ENCODE results near the gene ZNF382.
"Not testable (repeated sequence)": the region's sequence is repeated elsewhere in the genome, so short reads cannot be mapped to it uniquely, and the experiment has no call there.

GRCh38 chr19:36602681-36603080 lies 2.4 kb upstream of the ZNF382 start:
- not testable (repeated sequence) for TF ChIP-seq POLR2AphosphoS5 (IDR thresholded peaks at IDR 0.05; ENCODE audit: insufficient read depth, low read depth, low read length); CTCF (IDR thresholded peaks at IDR 0.05; ENCODE audit: extremely low read depth in 1 of 2, insufficient read depth in 1 of 2, low read depth in 1 of 2, low read length in 2 of 2); EZH2 (IDR thresholded peaks at IDR 0.05; ENCODE audit: borderline replicate concordance, low read depth, low read length, severe bottlenecking); POLR2A (IDR thresholded peaks at IDR 0.05; ENCODE audit: low read depth, low read length); MYC (IDR thresholded peaks at IDR 0.05; ENCODE audit: low read depth, low read length); GATA2 (IDR thresholded peaks at IDR 0.05; ENCODE audit: insufficient read depth, insufficient read length, low read depth, low read length); FOS (IDR thresholded peaks at IDR 0.05; ENCODE audit: borderline replicate concordance, insufficient read depth, low read length); MAX (IDR thresholded peaks at IDR 0.05; ENCODE audit: insufficient read depth, insufficient read length); JUN (IDR thresholded peaks at IDR 0.05; ENCODE audit: borderline replicate concordance, insufficient read depth, insufficient read length, low read depth)
